ENCODE results near the gene L1TD1.

L1TD1 gene

DNA sequence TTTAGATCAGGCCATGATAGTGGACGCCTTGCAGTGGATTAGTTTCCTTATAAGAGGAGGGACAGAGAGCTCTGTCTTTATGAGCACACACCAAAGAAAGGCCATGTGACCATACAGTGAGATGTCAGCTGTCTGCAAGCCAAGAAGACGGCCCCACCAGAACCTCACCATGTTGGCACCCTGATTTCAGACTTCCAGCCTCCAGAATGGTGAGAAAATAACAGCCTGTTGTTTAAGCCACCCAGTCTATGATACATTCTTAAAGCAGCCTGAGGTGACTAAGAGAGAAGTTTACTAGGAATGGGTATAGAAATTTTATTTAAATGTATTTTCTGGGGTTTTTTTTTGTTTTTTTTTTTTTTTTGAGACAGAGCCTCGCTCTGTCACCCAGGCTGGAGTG lies 29.5 kb downstream of the L1TD1 start:
- H3K4ac ChIP-seq (ENCODE audit: low read depth, low read length), result no peak overlapping the region
- H3K4me2 ChIP-seq (ENCODE audit: low read length), result no peak overlapping the region
- H3K36me3 ChIP-seq (ENCODE audit: control insufficient read depth in 1 of 2, insufficient read depth in 2 of 2, low read length in 2 of 2), result peaks cover 6 to 19% of the 10 kb centered on the region in 2 experiments
- H3K9me3 ChIP-seq (ENCODE audit: insufficient read depth, low read depth, low read length), result no peaks in the 10 kb centered on the region
- no peak for DNase-seq
- no peak overlapping the region for H2BK12ac ChIP-seq (ENCODE audit: low read length)
- H2BK120ac ChIP-seq (ENCODE audit: insufficient read depth, low read length, poor library complexity), result no peak overlapping the region
- no peak overlapping the region for H3K9ac ChIP-seq (ENCODE audit: low read length)
- H3K79me1 ChIP-seq (ENCODE audit: low read length), result peaks cover 11% of the 10 kb centered on the region
- H2AK5ac ChIP-seq (ENCODE audit: low read length), result no peak overlapping the region
- no peak overlapping the region for H4K8ac ChIP-seq (ENCODE audit: low read depth, low read length)
- no peak overlapping the region for H3K18ac ChIP-seq (ENCODE audit: low read length)
- no peak overlapping the region for H3K4me3 ChIP-seq (ENCODE audit: low read depth, low read length)
- no peak overlapping the region for H3K14ac ChIP-seq (ENCODE audit: low read length)
- H3K27me3 ChIP-seq (ENCODE audit: insufficient read depth, low read length), result no peaks in the 10 kb centered on the region
- H2BK5ac ChIP-seq (ENCODE audit: low read depth, low read length, poor library complexity), result no peak overlapping the region
- no peak overlapping the region for H3K27ac ChIP-seq (ENCODE audit: low read depth, low read length)
- H3K79me2 ChIP-seq (ENCODE audit: control insufficient read depth, insufficient read depth, low read length, poor library complexity), result peaks cover 2% of the 10 kb centered on the region
- no CpG with 5 or more reads among the region's 3 CpGs for WGBS (ENCODE audit: extremely low coverage, insufficient coverage, insufficient read length)
- no peak overlapping the region for H3K23ac ChIP-seq (ENCODE audit: low read length)
- H3K4me1 ChIP-seq (ENCODE audit: control insufficient read depth in 1 of 2, insufficient read depth in 2 of 2, low read length in 2 of 2), result peaks cover 11 to 12% of the 10 kb centered on the region in 2 experiments
- no peak overlapping the region for H4K91ac ChIP-seq (ENCODE audit: low read depth, low read length)
- H4K12ac ChIP-seq (ENCODE audit: low read depth, low read length), result no peak overlapping the region
- H2AFZ ChIP-seq (ENCODE audit: insufficient read depth, low read length, poor library complexity), result no peak overlapping the region

DNA sequence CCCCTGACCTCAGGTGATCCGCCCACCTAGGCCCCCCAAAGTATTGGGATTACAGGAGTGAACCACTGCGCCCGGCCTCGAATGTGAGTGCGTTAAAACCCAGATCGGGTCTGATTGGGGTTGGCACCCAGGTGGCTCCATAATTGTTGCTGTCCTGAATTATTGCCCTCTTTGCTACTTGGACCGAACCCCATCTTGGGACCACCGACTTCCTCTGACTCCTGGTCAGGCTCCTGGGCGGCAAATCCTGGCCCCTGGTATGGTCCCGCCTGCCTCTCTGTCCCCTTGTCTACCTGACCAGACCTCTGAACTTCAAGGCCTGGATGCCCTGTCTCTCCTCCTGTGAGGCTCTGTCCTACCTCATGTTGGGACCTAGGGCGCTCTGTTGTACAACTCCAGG lies 32.8 kb downstream of the L1TD1 start:
- no peak overlapping the region for H3K9ac ChIP-seq (ENCODE audit: low read length)
- H2BK12ac ChIP-seq (ENCODE audit: low read length), result no peak overlapping the region
- H3K79me1 ChIP-seq (ENCODE audit: low read length), result peaks cover 20% of the 10 kb centered on the region
- no peak overlapping the region for H3K4me3 ChIP-seq (ENCODE audit: low read depth, low read length)
- H2BK120ac ChIP-seq (ENCODE audit: insufficient read depth, low read length, poor library complexity), result no peak overlapping the region
- no peak overlapping the region for H3K14ac ChIP-seq (ENCODE audit: low read length)
- no peak overlapping the region for H4K8ac ChIP-seq (ENCODE audit: low read depth, low read length)
- no CpG with 5 or more reads among the region's 11 CpGs for WGBS (ENCODE audit: extremely low coverage, insufficient coverage, insufficient read length)
- no peak overlapping the region for H3K27ac ChIP-seq (ENCODE audit: low read depth, low read length)
- no peak overlapping the region for H2AFZ ChIP-seq (ENCODE audit: insufficient read depth, low read length, poor library complexity)
- DNase-seq, result no peak
- no peak overlapping the region for H3K4ac ChIP-seq (ENCODE audit: low read depth, low read length)
- H2AK5ac ChIP-seq (ENCODE audit: low read length), result no peak overlapping the region
- H3K23ac ChIP-seq (ENCODE audit: low read length), result no peak overlapping the region
- H3K4me2 ChIP-seq (ENCODE audit: low read length), result no peak overlapping the region
- no peaks in the 10 kb centered on the region for H3K9me3 ChIP-seq (ENCODE audit: insufficient read depth, low read depth, low read length)
- no peak overlapping the region for H2BK5ac ChIP-seq (ENCODE audit: low read depth, low read length, poor library complexity)
- peaks cover 26 to 33% of the 10 kb centered on the region in 2 experiments for H3K4me1 ChIP-seq (ENCODE audit: control insufficient read depth in 1 of 2, insufficient read depth in 2 of 2, low read length in 2 of 2)
- no peak overlapping the region for H4K12ac ChIP-seq (ENCODE audit: low read depth, low read length)
- peaks cover 2% of the 10 kb centered on the region for H3K79me2 ChIP-seq (ENCODE audit: control insufficient read depth, insufficient read depth, low read length, poor library complexity)
- H3K18ac ChIP-seq (ENCODE audit: low read length), result no peak overlapping the region
- H3K36me3 ChIP-seq (ENCODE audit: control insufficient read depth in 1 of 2, insufficient read depth in 2 of 2, low read length in 2 of 2), result peaks cover 6 to 18% of the 10 kb centered on the region in 2 experiments
- no peaks in the 10 kb centered on the region for H3K27me3 ChIP-seq (ENCODE audit: insufficient read depth, low read length)
- H4K91ac ChIP-seq (ENCODE audit: low read depth, low read length), result no peak overlapping the region

DNA sequence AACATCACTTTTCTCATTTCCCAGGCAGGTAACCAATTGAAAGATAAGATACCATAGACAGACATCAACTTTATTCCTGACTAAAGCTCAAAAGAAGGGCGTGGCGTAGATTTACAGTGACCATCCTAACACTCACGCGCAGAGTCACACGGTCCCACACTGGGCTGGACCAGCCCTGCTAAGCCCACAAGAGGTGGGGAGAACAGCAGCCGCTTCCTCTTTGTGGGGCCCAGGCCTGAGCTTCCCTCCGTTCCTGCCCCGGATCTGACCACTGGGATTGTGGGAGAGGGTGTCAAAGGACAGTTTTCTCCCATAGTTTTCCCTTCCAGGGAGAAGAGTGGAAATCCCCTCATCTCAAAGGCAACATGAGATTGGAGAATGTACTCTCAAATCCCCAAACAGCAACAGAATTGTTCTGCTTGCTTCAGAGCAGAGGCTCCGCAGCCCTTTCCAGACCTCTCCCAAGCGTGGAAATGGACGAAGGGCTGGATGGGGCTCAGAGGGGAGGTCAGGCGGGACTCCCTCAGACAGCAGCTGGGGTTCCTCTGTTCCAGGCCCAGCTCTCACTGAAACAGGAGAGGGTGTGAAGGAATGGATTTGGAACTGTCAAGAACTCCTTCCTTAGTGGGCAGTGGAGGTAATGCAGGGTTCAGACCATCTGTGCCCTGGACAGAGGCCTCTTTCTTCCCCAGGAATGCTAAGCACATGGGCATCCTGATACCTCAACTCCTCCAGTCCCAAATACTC lies 33.7 kb downstream of the L1TD1 start:
- H4K91ac ChIP-seq (ENCODE audit: low read depth, low read length), result peak overlapping the region; percentile 79
- H3K4me3 ChIP-seq (ENCODE audit: low read depth, low read length), result no peak overlapping the region
- DNase-seq, result no peak
- H3K23ac ChIP-seq (ENCODE audit: low read length), result no peak overlapping the region
- peak overlapping the region; percentile 89 for H2BK5ac ChIP-seq (ENCODE audit: low read depth, low read length, poor library complexity)
- H3K36me3 ChIP-seq (ENCODE audit: control insufficient read depth in 1 of 2, insufficient read depth in 2 of 2, low read length in 2 of 2), result peaks cover 6 to 18% of the 10 kb centered on the region in 2 experiments
- H3K27ac ChIP-seq (ENCODE audit: low read depth, low read length), result peak overlapping the region; percentile 90
- no peaks in the 10 kb centered on the region for H3K27me3 ChIP-seq (ENCODE audit: insufficient read depth, low read length)
- peak overlapping the region; percentile 40 for H4K12ac ChIP-seq (ENCODE audit: low read depth, low read length)
- H2AK5ac ChIP-seq (ENCODE audit: low read length), result peak overlapping the region; percentile 71
- H3K4me2 ChIP-seq (ENCODE audit: low read length), result no peak overlapping the region
- H3K79me2 ChIP-seq (ENCODE audit: control insufficient read depth, insufficient read depth, low read length, poor library complexity), result peaks cover 2% of the 10 kb centered on the region
- peak overlapping the region; percentile 80 for H2BK120ac ChIP-seq (ENCODE audit: insufficient read depth, low read length, poor library complexity)
- WGBS (ENCODE audit: extremely low coverage, insufficient coverage, insufficient read length), result no CpG with 5 or more reads among the region's 12 CpGs
- peak overlapping the region; percentile 67 for H3K18ac ChIP-seq (ENCODE audit: low read length)
- no peak overlapping the region for H2AFZ ChIP-seq (ENCODE audit: insufficient read depth, low read length, poor library complexity)
- no peaks in the 10 kb centered on the region for H3K9me3 ChIP-seq (ENCODE audit: insufficient read depth, low read depth, low read length)
- peaks cover 29 to 37% of the 10 kb centered on the region in 2 experiments for H3K4me1 ChIP-seq (ENCODE audit: control insufficient read depth in 1 of 2, insufficient read depth in 2 of 2, low read length in 2 of 2)
- H3K79me1 ChIP-seq (ENCODE audit: low read length), result peaks cover 20% of the 10 kb centered on the region
- peak overlapping the region; percentile 55 for H4K8ac ChIP-seq (ENCODE audit: low read depth, low read length)
- H2BK12ac ChIP-seq (ENCODE audit: low read length), result peak overlapping the region; percentile 93
- peak overlapping the region; percentile 79 for H3K14ac ChIP-seq (ENCODE audit: low read length)
- H3K4ac ChIP-seq (ENCODE audit: low read depth, low read length), result peak overlapping the region; percentile 72
- H3K9ac ChIP-seq (ENCODE audit: low read length), result no peak overlapping the region

DNA sequence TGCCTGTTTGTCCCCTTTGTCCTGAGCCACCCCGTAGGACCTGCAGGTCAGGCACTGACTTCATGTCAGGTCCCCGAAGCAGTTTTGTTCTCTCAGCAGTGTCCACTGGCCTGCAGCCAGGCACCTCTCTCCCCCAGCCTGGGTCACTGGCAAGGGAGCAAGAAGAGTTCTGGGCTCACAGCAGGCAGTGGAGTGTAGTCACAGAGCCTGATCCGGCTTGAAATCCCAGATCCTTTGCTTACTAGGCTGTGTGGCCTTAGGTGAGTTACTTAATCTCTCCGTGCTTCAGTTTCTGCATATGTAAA lies 34.2 kb downstream of the L1TD1 start:
- Histone ChIP-seq H2BK5ac (ENCODE audit: low read depth, low read length, poor library complexity) (peak overlapping the region; percentile 89), H4K12ac (ENCODE audit: low read depth, low read length) (peak overlapping the region; percentile 35), H3K14ac (ENCODE audit: low read length) (peak overlapping the region; percentile 79), H3K79me1 (ENCODE audit: low read length) (peaks cover 20% of the 10 kb centered on the region), H3K79me2 (ENCODE audit: control insufficient read depth, insufficient read depth, low read length, poor library complexity) (peaks cover 2% of the 10 kb centered on the region), H4K8ac (ENCODE audit: low read depth, low read length) (peak overlapping the region; percentile 55), H3K36me3 (ENCODE audit: control insufficient read depth in 1 of 2, insufficient read depth in 2 of 2, low read length in 2 of 2) (peaks cover 6 to 15% of the 10 kb centered on the region in 2 experiments), H3K4me1 (ENCODE audit: control insufficient read depth in 1 of 2, insufficient read depth in 2 of 2, low read length in 2 of 2) (peaks cover 29 to 39% of the 10 kb centered on the region in 2 experiments), H3K9me3 (ENCODE audit: insufficient read depth, low read depth, low read length) (no peaks in the 10 kb centered on the region), H2BK120ac (ENCODE audit: insufficient read depth, low read length, poor library complexity) (peak overlapping the region; percentile 80), H3K18ac (ENCODE audit: low read length) (peak overlapping the region; percentile 67), H3K23ac (ENCODE audit: low read length) (no peak overlapping the region), H2BK12ac (ENCODE audit: low read length) (peak overlapping the region; percentile 93), H2AFZ (ENCODE audit: insufficient read depth, low read length, poor library complexity) (no peak overlapping the region), H3K9ac (ENCODE audit: low read length) (no peak overlapping the region), H3K4me3 (ENCODE audit: low read depth, low read length) (no peak overlapping the region), H3K4me2 (ENCODE audit: low read length) (no peak overlapping the region), H4K91ac (ENCODE audit: low read depth, low read length) (peak overlapping the region; percentile 79), H3K27ac (ENCODE audit: low read depth, low read length) (peak overlapping the region; percentile 90), H3K4ac (ENCODE audit: low read depth, low read length) (peak overlapping the region; percentile 72), H2AK5ac (ENCODE audit: low read length) (peak overlapping the region; percentile 71), H3K27me3 (ENCODE audit: insufficient read depth, low read length) (no peaks in the 10 kb centered on the region)
- no peak for DNase-seq
- WGBS (ENCODE audit: extremely low coverage, insufficient coverage, insufficient read length), result no CpG with 5 or more reads among the region's 4 CpGs
